CMK (cell line): Measurements from ENCODE around the gene MSI2.

Experiments
- DNase-seq: peaks from one replicate; pipeline ENCODE4 v3.0.0-alpha.2; 2010; ENCODE audit warnings: low read depth

Gene MSI2

GRCh38 chr17:57668332-57668731, 412.0 kb downstream of the MSI2 start:
- DNase-seq: no peak

GRCh38 chr17:57669671-57670529, 413.6 kb downstream of the MSI2 start:
- DNase-seq: no peak

GRCh38 chr17:57670769-57671569, 414.6 kb downstream of the MSI2 start:
- DNase-seq: no peak

GRCh38 chr17:57671667-57672632, 415.6 kb downstream of the MSI2 start:
- DNase-seq: peak; percentile 33

- DNase-seq: no peak
Measured at GRCh38 chr17:57672971-57673370, 416.6 kb downstream of the MSI2 start.

- DNase-seq: no peak
Measured at GRCh38 chr17:57674894-57675293, 418.6 kb downstream of the MSI2 start.

- no peak for DNase-seq
Measured at GRCh38 chr17:57675427-57676387, 419.4 kb downstream of the MSI2 start.

- no peak for DNase-seq
Measured at GRCh38 chr17:57676543-57676942, 420.2 kb downstream of the MSI2 start.

- DNase-seq: no peak
Measured at GRCh38 chr17:57677301-57677700, 421.0 kb downstream of the MSI2 start.

GRCh38 chr17:57677858-57678257, 421.5 kb downstream of the MSI2 start:
- DNase-seq: no peak

- no peak for DNase-seq
Measured at GRCh38 chr17:57678393-57678792, 422.1 kb downstream of the MSI2 start.

GRCh38 chr17:57679356-57679755, 423.0 kb downstream of the MSI2 start:
- no peak for DNase-seq

- no peak for DNase-seq
Measured at GRCh38 chr17:57679906-57680695, 423.8 kb downstream of the MSI2 start.

GRCh38 chr17:57682701-57683100, 426.4 kb downstream of the MSI2 start:
- no peak for DNase-seq

- no peak for DNase-seq
Measured at GRCh38 chr17:57684711-57685498, 428.6 kb downstream of the MSI2 start.

GRCh38 chr17:57685499-57686132, 429.3 kb downstream of the MSI2 start:
- no peak for DNase-seq

GRCh38 chr17:57687642-57688041, 431.3 kb downstream of the MSI2 start:
- no peak for DNase-seq

- no peak for DNase-seq
Measured at GRCh38 chr17:57689254-57689653, 432.9 kb downstream of the MSI2 start.

- DNase-seq: no peak
Measured at GRCh38 chr17:57691939-57692338, 435.6 kb downstream of the MSI2 start.
